ENCODE measurements around the gene CAST.
A peak's percentile ranks its signal among the peaks of the same experiment; 100 is the strongest.
"Not testable (repeated sequence)": the region's sequence is repeated elsewhere in the genome, so short reads cannot be mapped to it uniquely, and the experiment has no call there.

The CAST gene

GRCh38 chr5:96661855-96662724, at the start of gene CAST:
CAST (plus strand) TSS chr5:96662376; CDS start chr5:96662423, 47 bp downstream.
- DNase-seq (ENCODE audit: low spot score): peak; percentile 73

DNA sequence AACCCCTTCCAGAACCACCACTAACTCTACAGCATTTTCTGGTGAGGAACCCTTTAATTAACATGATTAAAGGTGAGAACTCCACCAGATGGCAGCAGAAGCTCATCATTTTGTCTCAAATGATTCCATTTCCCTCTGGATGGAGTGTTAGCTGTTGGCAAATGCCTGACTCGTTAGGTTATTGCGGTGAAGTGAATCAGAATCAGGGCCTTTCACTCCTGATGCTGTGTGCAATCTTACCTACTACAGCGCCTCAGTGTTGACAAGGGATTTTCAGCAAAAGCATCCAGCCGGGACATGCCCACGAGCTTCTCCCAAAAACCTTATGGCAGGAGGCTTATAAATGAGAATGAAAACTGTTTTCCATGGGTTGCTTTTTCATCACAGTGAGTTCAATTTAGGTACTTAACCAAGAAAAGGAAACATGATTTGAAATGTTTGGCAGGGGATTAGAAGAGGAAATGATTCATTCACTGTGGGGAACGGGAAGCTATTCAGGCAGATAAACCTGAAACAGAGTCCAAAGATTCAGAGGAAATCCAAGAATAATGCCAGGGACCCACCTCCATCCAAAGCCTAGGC, 48.0 kb upstream of the CAST start:
- DNase-seq (ENCODE audit: low spot score): peak; percentile 86

DNA sequence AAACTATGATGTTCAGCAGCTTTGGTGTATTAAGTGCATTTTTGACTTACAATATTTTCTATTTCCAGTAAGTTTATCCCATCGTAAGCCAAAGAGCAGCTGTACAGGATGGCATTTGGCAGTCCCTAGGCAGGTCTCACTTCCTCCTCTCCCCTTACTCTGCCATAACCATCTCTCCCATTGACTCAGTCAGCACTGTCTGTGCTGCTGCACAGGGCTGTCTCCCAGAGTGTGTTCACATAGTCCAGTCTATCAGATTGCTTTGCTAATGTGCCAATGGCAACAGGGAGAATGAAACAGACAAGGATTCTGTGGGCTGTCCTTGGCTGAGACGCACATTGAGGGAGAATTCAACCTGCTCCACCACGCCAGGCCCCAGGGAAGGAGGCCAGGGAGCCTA, 47.0 kb upstream of the CAST start:
- no peak for DNase-seq (ENCODE audit: low spot score)

DNA sequence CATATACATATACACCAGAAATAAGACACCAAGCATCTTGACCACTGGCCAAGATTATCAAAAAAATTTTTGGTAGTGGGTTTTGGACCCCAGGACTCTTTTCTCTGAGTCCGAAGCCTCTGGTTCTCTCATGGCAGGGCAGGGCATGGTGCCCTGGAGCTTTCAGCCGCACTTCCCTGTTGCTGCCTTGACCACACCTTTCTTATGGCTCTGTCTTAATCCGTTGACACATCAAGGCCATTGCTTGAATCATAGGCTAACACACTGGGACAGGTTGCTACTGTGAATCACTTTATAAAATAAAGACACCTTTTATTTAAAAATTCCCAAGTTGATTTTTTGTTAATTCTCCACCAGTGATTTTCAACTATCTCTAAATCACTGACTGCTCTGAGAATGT, 45.4 kb upstream of the CAST start:
- DNase-seq (ENCODE audit: low spot score): no peak

GRCh38 chr5:96618311-96619016, 43.7 kb upstream of the CAST start:
- DNase-seq (ENCODE audit: low spot score): not testable (repeated sequence)

DNA sequence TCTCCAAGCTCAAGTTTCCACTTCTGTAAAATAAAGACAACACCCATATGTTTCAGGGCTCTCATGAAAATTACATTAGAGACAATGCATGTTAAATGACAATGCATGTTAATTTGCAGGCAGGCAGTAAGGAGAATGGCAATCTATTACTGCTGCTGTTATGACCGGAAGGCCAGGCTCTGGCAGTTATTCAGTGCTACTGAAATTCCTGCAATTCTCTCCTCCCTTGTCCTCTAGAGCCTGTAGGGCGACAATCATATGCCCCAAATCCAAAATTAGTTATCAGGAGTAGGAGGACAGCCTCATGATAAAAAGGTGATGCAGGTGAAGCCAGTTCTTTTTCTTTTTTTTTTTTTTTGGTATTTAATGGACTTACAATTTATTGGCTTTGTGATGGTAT, 42.2 kb upstream of the CAST start:
- no peak for DNase-seq (ENCODE audit: low spot score)

GRCh38 chr5:96624596-96624995, 37.6 kb upstream of the CAST start:
- DNase-seq (ENCODE audit: low spot score): no peak

DNA sequence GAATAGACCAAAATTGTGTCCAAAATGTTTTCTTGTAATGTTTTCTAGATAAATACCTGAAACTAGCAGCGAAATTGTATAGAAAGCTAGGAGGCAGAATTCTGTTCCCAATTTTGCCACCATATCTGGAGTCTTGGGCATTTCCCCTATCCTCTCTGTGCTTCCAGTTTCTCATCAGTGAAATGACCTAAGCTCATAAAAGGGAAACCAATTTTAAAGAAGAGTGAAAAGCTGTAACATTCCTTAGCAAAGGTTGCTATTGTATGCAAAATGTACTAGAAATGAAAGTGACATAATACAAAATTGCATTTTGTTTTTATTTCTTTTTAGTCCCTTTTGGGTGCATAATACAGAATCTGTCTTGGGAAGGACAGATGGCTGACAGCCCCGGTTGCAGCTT, 36.8 kb upstream of the CAST start:
- DNase-seq (ENCODE audit: low spot score): no peak

DNA sequence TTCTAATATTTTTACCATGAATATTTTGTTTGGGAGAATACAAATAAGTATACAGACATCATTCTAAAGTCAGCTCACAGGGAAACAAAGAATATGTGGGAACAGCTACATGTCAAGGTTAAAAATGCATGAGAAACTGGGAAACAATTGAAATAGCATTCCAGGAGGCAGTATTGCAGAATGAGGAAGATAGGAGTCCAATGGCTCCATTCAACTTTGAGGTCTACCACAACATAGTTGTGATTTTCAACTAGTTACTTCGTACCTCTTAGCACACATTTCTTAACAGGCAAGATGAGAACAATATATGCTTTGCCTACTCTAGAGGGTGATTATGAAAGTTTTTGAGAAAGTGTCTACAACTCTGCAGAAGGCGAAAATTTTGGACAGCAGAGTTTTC, 35.2 kb upstream of the CAST start:
- DNase-seq (ENCODE audit: low spot score): no peak

- DNase-seq (ENCODE audit: low spot score): no peak
Observed at GRCh38 chr5:96627792-96628398, 34.3 kb upstream of the CAST start.

GRCh38 chr5:96628406-96628805, 33.8 kb upstream of the CAST start:
- no peak for DNase-seq (ENCODE audit: low spot score)

GRCh38 chr5:96629774-96630173, 32.4 kb upstream of the CAST start:
- DNase-seq (ENCODE audit: low spot score): no peak

DNA sequence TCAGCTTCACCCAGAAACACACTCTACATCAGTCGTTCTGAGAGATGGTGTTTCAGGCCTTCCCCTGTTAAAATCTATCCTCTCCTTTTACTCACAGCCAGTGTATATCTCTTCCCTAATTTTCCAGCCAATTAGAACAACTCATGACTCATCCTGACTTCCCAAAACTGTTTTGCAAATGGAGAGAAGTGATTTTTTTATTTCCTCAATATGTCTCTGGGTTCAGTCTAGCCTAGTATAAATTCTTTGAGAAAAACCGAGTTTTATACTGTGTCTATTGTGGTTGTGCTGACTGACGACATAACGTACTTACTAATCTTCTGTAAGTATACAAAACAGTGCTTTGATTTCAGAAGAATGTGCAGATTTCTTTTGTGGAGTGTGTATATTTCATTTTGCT, 28.4 kb upstream of the CAST start:
- DNase-seq (ENCODE audit: low spot score): no peak

GRCh38 chr5:96634881-96635280, 27.3 kb upstream of the CAST start:
- no peak for DNase-seq (ENCODE audit: low spot score)

DNA sequence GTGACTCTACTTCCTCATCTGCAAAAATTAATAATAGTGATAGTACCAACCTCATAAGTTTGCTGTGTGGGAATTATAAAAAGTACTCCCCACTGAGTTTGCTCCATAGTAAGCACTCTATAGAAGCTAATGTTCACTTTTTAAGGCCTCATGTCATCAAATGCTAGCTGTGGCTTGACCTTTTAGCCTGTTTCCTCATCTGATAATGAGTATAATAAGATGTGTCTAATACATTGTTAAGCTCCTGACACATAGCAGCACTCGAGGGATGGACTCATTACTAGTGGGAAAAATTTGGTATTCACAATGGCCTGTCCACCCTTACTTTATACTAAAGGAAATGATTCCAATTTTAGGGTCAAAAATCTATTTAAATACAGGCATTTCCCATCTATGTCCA, 26.1 kb upstream of the CAST start:
- DNase-seq (ENCODE audit: low spot score): no peak

DNA sequence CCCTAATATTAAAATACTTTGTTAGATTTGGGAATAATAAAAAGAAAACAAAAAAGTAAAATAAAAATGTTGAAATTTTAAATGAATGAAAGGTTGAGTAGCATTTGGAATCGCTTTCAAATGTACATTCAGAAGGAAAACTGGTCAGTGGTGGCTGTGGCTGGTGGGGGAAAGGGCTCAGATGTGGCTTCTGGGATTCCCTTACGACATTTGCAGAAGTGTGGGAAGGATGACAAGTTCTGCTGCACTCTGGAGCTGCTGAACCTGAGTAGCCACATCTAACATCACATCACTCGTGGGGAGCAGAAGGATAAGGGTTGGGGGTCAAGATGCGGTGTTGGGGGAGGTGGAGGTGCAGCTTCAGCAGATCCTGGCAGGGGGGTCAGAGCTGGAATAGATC, 25.6 kb upstream of the CAST start:
- no peak for DNase-seq (ENCODE audit: low spot score)

- DNase-seq (ENCODE audit: low spot score): no peak
Observed at GRCh38 chr5:96637196-96637595, 25.0 kb upstream of the CAST start.

DNA sequence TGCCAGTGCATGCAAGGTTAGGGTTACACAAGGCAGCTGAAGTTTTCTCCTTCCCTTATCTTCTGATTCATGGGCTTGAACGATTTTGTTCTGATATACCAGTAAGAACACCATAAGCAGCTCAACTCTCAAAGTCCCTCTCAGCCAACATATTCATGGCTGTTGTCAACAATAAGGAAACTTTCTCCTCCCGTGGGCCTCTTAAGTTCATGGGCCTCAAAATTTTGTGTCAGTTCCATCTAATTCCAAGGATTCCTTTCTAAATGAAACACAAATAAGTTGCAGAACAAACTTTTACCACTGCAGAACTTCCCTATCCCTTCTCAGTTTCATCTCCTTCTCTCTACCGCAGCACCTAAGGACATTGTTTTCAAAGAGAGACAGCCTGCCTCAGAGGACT, 23.6 kb upstream of the CAST start:
- DNase-seq (ENCODE audit: low spot score): no peak

DNA sequence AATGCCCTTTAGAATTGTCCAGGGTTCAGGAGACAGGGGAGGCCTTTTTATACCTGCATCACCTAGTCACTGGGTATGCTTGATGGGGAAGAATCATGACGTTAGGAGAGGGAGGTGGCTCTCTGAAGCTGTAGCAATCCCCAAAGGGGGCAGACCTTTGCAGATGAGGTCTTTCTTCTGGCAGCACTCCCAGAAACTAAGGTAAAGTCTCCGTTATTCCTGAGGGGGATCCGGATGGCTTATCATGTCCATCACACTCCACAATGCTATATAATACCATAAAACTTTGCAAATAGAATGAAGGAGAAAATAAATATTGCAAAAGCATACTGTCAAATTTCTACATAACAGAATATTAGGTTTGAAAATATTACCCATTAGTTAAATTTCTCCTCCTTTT, 21.5 kb upstream of the CAST start:
- DNase-seq (ENCODE audit: low spot score): no peak

GRCh38 chr5:96641368-96642280, 20.6 kb upstream of the CAST start:
- DNase-seq (ENCODE audit: low spot score): no peak

DNA sequence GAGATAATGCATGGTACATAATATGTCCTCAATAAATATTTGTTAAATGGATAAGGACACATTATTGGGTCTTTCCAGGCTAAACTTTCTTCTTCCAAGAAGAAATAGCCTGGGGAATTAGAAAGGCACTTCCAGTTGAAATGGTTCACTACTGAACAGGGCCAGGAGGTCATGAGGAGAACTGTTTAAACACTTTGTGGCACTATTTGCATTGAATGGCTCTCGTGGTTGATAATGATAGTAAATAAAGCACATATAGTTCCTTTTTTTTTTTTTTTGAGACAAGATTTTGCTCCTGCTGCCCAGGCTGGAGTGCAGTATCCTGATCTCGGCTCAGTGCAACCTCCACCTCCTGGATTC, 19.9 kb upstream of the CAST start:
- DNase-seq (ENCODE audit: low spot score): no peak

DNA sequence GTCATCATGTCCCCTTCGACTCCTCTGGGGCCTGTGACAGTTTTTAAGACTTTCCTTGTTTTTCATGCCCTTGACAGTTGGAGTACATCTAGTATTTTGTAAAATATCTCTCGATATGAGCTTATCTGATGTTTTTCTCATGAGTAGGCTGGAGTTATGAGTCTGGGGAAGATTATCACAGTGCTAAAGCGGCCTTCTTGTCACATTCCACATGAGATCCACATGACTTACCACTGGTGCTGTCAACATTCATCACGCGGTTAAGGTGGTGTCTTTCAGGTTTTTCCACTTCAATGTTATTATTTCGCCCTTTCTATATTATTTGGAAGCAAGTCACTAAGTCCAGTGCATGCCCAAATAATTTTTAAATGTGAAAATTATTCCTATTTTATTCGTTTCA, 17.1 kb upstream of the CAST start:
- no peak for DNase-seq (ENCODE audit: low spot score)
